ENCODE measurements around the gene TLR2. TPM values are rescaled to one million over a fixed set of nuclear protein-coding genes. Genes with fewer than 3 reads are reported as not detected.

Gene TLR2
- total RNA-seq, 1 experiment from 2014 or later, result not detected

DNA sequence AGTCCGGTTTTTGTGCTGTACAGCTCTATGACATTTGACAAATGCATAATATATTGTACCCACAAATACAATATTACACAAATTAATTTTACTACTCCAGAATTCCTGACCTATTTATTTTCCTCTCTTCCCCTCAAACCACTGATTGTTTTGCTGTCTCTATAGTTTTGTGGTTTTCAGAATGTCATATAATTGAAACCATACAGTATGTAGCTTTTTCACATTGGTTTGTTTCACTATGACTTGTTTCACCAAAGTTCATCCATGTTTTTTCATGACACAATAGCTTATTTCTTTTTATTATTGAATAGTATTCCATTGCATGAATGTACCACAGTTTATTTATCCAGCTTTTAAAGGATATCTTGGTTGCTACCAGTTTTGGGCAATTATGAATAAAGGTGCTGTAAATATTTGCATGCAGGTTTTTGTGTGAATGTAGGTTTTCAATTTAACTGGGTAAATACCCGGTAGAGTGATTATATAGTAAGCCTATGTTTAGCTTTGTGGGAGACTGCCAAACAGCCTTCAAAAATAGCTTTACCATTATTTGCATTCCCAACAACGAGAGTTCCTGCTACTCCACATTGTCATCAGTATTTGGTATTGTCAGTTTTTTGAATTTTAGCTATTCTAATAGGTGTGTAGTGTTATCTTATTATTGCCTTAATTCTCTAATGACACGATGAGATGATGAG, 49.8 kb downstream of the TLR2 start:
- no peak for DNase-seq (ENCODE audit: low spot score)

DNA sequence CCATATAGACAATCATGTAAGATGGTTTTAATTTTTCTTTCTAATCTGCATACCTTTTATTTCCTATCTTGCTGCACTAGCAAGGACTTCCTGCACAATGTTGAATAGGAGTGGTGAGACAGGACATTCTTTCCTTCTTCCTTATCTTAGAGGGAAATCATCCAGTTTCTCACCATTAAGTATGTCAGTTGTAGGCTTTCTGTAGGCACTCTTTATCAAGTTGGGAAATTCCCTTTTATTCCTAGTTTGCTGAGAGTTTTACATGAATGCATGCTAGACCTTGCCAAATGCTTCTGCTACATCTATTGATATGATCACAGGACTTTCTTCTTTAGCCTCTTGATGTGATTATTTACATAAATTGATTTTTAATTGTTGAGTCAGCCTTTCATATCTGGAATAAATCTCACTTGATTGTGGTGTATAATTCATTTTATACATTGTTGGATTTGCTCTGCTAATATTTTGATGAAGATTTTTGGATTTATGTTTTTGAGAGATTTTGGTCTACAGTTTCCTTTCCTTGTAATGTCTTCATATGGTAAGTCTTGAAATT, 51.9 kb downstream of the TLR2 start:
- DNase-seq (ENCODE audit: low spot score), result peak; percentile 54

DNA sequence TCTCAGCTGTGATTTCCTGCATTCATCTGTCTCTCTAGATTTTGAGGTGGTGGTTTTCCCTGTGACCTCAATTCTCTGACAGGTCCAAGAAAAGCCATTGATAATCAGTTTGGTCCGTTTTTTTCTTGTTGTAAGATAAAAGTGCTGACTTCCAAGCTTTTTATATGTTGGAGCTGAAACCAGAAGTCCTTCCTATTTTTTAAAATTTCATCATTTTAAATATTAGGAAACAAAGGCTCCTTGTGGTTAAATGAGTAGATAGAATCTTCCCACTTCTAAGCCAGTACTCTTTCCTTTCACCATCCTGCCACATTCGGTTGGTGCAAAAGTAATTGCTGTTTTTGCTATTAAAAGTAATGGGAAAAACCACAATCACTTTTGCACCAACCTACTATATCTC, 57.5 kb downstream of the TLR2 start:
- no peak for DNase-seq (ENCODE audit: low spot score)

DNA sequence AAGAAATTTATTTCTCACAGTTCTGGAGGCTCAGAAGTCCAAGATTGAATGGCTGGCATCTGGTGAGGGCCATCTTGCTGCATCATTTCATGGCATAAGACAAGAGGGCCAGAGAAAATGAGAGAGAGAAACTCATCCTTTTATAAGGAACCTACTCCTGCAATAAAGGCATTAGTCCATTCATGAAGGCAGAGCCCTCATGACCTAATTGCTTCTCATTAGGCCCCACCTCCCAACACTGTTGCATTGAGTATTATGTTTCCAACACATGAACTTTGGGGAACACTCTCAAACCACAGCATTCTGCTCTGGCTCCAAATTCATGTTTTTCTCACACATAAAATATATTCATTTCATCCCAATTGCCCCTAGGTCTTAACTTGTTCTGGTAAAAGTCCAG, 61.6 kb downstream of the TLR2 start:
- no peak for DNase-seq (ENCODE audit: low spot score)

DNA sequence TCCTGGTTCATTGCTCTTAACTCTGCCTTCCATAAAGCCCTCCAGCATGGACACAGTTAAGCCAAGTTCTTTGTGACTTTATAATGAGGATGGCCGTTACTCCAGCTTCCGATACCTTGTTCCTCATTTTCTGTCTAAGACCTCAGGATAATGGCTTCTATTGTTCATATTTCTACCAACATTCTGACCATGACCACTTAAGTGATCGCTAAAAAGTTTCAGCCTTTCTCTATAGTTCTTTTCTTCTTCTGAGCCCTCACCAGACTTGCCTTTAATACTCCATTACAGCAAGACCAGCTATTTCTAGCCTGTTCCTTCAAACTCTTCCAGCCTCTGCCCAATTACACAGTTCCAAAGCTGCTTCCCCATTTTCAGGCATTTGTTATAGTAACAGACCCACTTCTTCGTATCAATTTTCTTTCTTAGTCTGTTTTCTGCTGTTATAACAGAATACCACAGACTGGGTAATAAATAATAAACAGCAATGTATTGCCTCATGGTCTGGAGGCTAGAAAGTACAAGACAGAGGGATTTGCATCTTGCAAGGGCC, 63.4 kb downstream of the TLR2 start:
- no peak for DNase-seq (ENCODE audit: low spot score)

DNA sequence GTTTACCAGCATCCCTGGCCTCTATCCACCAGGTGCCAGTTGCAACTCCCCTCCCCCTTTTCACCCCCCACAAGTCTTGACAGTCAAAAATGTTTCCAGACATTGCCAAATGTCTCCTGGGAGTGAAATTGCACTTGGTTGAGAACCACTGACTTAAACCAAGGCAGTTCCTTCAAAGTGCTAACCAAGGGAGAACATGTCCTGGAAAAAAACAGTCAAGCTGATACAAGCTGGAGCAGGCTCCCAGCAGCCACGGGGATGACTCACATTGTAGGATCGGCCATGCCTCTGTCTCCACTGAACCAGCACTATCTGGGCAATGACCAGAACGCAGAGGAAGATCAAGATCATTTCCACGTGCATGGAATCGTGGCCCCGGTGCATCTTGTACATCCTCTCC, 64.3 kb downstream of the TLR2 start:
- DNase-seq (ENCODE audit: low spot score), result peak; percentile 71

DNA sequence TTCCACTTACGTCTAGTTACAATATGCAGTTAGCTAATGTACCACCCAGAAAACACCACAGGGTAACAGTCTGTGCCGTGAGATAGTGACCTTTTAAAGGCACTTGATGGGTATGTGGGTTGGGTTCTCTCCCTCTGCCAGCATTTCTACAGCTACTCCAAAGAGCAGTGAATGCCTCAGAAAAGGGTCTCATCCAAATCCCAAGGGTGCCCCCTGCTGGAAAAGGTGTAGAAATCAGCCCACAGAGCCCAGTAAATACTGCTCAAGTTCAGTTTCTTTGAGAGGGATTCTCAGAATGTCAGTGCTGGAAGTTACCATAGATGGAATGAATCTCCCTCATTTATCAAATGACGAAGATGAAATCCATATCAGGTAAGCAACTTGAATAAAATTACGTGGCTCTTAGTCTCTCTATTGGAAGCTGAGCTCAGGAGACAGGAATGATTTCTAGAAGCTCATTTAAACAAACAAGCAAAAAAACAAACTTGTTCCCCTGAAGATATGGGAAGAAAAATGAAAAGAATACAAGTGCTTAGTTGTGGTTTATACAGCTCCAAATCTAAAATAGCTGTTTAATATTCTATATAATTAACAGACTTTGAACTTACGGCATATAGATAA, 66.2 kb downstream of the TLR2 start:
- DNase-seq (ENCODE audit: low spot score), result peak; percentile 59

DNA sequence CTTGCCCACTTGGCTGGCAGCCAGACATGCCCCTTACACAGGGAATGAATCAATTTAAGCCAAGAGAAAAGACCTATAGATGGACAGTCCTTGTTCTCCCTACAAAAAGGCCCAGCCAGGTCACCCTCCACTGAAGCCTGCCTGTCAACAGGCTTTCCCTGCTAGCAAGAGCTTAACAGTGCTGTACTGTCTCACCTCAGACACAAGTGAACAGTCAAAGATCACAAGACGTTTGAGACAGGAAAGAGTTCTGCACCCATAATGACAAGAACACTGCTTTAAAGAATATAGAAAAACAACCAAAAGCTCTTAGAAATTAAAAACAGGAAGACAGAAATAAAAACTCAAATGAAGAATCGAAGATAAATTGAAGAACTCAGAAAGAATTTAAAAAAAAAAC, 71.1 kb downstream of the TLR2 start:
- no peak for DNase-seq (ENCODE audit: low spot score)

Other genes with a start within 250 kb of the TLR2 start
- gene TMEM131L, start 217.9 kb upstream of the TLR2 start, total RNA-seq (2014; rRNA removed; shearing (Covaris generic)), result 8.6 and 9.0 TPM in 2 replicates
- not detected in 2 replicates for gene RNF175, start 75.7 kb downstream of the TLR2 start, total RNA-seq (2014; rRNA removed; shearing (Covaris generic))
- gene SFRP2, start 104.8 kb downstream of the TLR2 start, total RNA-seq (2014; rRNA removed; shearing (Covaris generic)), result not detected in 2 replicates